Erythroblast (primary cell): ENCODE measurements around the gene TGFA.

Experiments used
- DNase-seq, 2 experiments: peaks; one replicate each; lab custom pipeline; 2025; lab: John Stamatoyannopoulos, UW
- GATA1 ChIP-seq: IDR thresholded peaks from 2 replicates; pipeline ENCODE4 v1.6.1; 2011; ENCODE audit warnings: low read depth, mild to moderate bottlenecking, control low read depth, low read length, moderate library complexity
- POLR2A ChIP-seq: IDR thresholded peaks from 2 replicates; pipeline ENCODE4 v1.6.1; 2011; ENCODE audit warnings: mild to moderate bottlenecking, low read length

The TGFA gene

GRCh38 chr2:70561893-70562292 lies 8.3 kb upstream of the TGFA start:
- no peak for TF ChIP-seq GATA1
- TF ChIP-seq POLR2A: no peak
- no peak for DNase-seq

- no peak for DNase-seq
- TF ChIP-seq POLR2A (no peak), GATA1 (no peak)
Observed at GRCh38 chr2:70560442-70560841, 6.8 kb upstream of the TGFA start.

GRCh38 chr2:70560040-70560439 lies 6.4 kb upstream of the TGFA start:
- TF ChIP-seq GATA1 (no peak), POLR2A (no peak)
- DNase-seq: no peak

GRCh38 chr2:70558195-70558808 lies 4.7 kb upstream of the TGFA start:
- DNase-seq: no peak
- no peak for TF ChIP-seq POLR2A
- no peak for TF ChIP-seq GATA1

GRCh38 chr2:70557171-70557838 lies 3.7 kb upstream of the TGFA start:
- TF ChIP-seq GATA1 (no peak), POLR2A (no peak)
- no peak for DNase-seq

GRCh38 chr2:70556608-70557007 lies 3.0 kb upstream of the TGFA start:
- no peak for TF ChIP-seq GATA1
- TF ChIP-seq POLR2A: no peak
- DNase-seq: no peak

- TF ChIP-seq GATA1 (no peak), POLR2A (no peak)
- no peak for DNase-seq
Observed at GRCh38 chr2:70554338-70554892, 789 bp upstream of the TGFA start.

- no peak for DNase-seq
- TF ChIP-seq POLR2A (no peak), GATA1 (no peak)
Observed at GRCh38 chr2:70553334-70553583, 367 bp downstream of the TGFA start.

- DNase-seq: no peak
- TF ChIP-seq GATA1 (no peak), POLR2A (no peak)
Observed at GRCh38 chr2:70552501-70553333, 909 bp downstream of the TGFA start.

GRCh38 chr2:70551167-70551566 lies 2.5 kb downstream of the TGFA start:
- TF ChIP-seq GATA1: no peak
- no peak for TF ChIP-seq POLR2A
- no peak for DNase-seq

GRCh38 chr2:70549962-70550361 lies 3.7 kb downstream of the TGFA start:
- TF ChIP-seq GATA1 (no peak), POLR2A (no peak)
- no peak for DNase-seq

- no peak for TF ChIP-seq GATA1
- no peak for TF ChIP-seq POLR2A
- no peak for DNase-seq
Observed at GRCh38 chr2:70549064-70549710, 4.4 kb downstream of the TGFA start.

GRCh38 chr2:70548233-70548632 lies 5.4 kb downstream of the TGFA start:
- DNase-seq: no peak

More at GRCh38 chr2:70548233-70548632, 5.4 kb downstream of the TGFA start:
- TF ChIP-seq POLR2A (no peak), GATA1 (no peak)
